NOMO-1 treated with dmso at 0.1 percent for 144 hours (cell line): ENCODE measurements around the gene OR7C1.
"Not testable (repeated sequence)": the region's sequence is repeated elsewhere in the genome, so short reads cannot be mapped to it uniquely, and the experiment has no call there.

Source experiments
- DNase-seq: peaks from one replicate; lab custom pipeline; 2025; ENCODE audit not compliant: unreplicated experiment; lab: John Stamatoyannopoulos, UW

The OR7C1 gene

DNA sequence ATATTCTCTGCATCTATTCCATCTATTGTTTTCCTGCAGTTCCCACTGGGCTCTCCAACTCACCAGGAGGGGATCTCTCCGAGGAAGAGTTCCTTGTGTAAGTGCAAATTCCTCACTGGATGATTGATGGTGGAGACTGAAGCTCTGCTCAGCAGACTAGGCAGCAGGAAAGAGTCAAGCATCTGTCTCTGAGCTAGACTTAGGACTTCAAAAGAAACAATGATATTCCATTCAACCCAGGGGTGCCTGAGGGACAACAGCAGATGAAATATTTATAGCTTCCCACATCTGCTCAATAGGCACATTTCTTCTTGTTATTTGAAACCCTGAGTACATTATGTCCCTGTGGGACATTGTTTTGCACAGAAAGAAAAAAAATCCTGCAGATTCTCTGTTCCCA lies at the start of gene OR7C1, which contains the start of gene OR7A5:
Gene OR7C1, minus strand, starts transcription at position 175 of the 400 bp plus-strand sequence. CDS start 35,049 bp downstream, outside the sequence.
Gene OR7A5, minus strand, starts transcription at position 175 of the 400 bp plus-strand sequence. CDS start 6,944 bp downstream, outside the sequence.
- no peak for DNase-seq

- no peak for DNase-seq
These were observed 36.7 kb upstream of the OR7C1 start for GRCh38 chr19:14871619-14872230.

DNA sequence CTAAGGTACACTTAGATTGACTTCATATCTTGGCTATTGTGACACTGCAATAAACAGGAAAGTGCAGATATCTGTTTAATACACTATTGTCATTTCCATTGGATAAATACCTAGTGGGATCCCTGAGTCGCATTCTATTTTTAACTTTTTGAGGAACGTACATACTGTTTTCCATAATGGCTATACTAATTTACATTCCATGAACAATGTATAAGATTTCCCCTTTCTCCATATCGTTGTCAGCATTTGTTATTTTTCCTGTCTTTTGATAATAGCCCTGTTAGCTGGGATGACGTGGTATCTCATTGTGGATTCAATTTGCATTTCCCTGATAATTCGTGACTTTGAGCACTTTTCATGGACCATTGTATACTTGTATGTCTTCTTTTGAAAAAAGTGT lies 33.5 kb upstream of the OR7C1 start:
- DNase-seq, result no peak

GRCh38 chr19:14848822-14849221 lies 13.8 kb upstream of the OR7C1 start, which contains the start of gene OR7A10:
OR7A10 (minus strand) TSS chr19:14848922; CDS start chr19:14841877, 7,045 bp downstream.
- no peak for DNase-seq

- DNase-seq, result no peak
These were observed 8.6 kb upstream of the OR7C1 start for GRCh38 chr19:14843578-14843977.

- DNase-seq, result no peak
These were observed 8.2 kb upstream of the OR7C1 start for GRCh38 chr19:14843169-14843568.

GRCh38 chr19:14840206-14840605 lies 5.2 kb upstream of the OR7C1 start:
- no peak for DNase-seq

- DNase-seq, result no peak
These were observed 2.4 kb upstream of the OR7C1 start for GRCh38 chr19:14837391-14837790.

DNA sequence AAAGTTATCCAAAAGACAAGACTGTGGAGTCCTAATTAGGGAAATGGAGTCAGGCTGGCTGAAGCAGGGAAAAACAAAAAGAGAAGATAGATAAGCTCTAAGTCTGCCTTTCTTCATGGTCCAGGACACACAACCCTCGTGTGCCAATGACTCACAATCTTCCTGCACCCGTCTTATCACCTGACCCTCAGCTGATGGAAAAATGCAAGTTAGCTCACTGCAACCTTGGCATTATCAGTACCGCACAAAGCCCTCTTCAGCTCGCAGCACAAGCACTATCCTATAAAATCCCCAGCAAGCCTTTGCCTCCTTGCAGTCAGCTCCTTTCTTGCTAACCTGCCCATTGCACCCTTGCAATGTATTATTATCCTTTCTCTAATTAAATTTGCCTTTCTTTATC lies 4.3 kb downstream of the OR7C1 start:
- no peak for DNase-seq

GRCh38 chr19:14826006-14826405 lies 9.0 kb downstream of the OR7C1 start:
- DNase-seq, result no peak

GRCh38 chr19:14821937-14822336 lies 13.0 kb downstream of the OR7C1 start:
- no peak for DNase-seq

- no peak for DNase-seq
These were observed 16.4 kb downstream of the OR7C1 start for GRCh38 chr19:14818588-14818987.

- no peak for DNase-seq
These were observed 17.9 kb downstream of the OR7C1 start for GRCh38 chr19:14817052-14817451.

- no peak for DNase-seq
These were observed 19.9 kb downstream of the OR7C1 start for GRCh38 chr19:14814982-14815652.

GRCh38 chr19:14809272-14810057 lies 25.5 kb downstream of the OR7C1 start:
- no peak for DNase-seq

GRCh38 chr19:14804765-14805164 lies 30.2 kb downstream of the OR7C1 start:
- DNase-seq, result no peak

DNA sequence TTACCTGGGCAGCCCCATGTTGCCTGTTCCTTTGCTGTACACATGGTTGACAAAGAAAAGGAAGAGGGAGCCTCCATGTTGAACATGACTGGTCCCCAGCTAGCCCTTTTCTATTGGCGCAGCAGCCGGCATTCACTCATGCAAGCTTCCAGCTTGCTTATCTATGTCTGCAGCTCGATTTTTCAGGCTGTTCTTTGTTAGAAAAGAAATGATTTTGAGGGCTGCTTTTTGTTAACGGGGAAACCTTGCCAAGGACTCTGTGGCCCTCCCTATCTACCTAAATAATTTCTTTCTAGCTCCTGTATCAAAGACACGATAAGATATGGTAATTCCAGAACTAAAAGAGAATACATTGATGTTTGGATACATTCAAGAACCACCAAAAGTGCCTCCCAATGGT lies 36.2 kb downstream of the OR7C1 start:
- no peak for DNase-seq

GRCh38 chr19:14796021-14796420 lies 39.0 kb downstream of the OR7C1 start:
- DNase-seq, result no peak

GRCh38 chr19:14795078-14795721 lies 39.8 kb downstream of the OR7C1 start:
- no peak for DNase-seq

GRCh38 chr19:14792250-14792649 lies 42.7 kb downstream of the OR7C1 start:
- DNase-seq, result not testable (repeated sequence)

- DNase-seq, result no peak
These were observed 48.5 kb downstream of the OR7C1 start for GRCh38 chr19:14786421-14786851.
